HG02588 (cell line): Measurements from ENCODE around the gene JMJD8.
"Not testable (repeated sequence)": the region's sequence is repeated elsewhere in the genome, so short reads cannot be mapped to it uniquely, and the experiment has no call there.

Experiments used
- ATAC-seq: cut with Tn5 transposase; IDR thresholded peaks from one replicate; pipeline ENCODE4 v1.9.1; 2021; ENCODE audit warnings: mild to moderate bottlenecking, moderate library complexity; ENCODE audit not compliant: unreplicated experiment

Gene JMJD8

DNA sequence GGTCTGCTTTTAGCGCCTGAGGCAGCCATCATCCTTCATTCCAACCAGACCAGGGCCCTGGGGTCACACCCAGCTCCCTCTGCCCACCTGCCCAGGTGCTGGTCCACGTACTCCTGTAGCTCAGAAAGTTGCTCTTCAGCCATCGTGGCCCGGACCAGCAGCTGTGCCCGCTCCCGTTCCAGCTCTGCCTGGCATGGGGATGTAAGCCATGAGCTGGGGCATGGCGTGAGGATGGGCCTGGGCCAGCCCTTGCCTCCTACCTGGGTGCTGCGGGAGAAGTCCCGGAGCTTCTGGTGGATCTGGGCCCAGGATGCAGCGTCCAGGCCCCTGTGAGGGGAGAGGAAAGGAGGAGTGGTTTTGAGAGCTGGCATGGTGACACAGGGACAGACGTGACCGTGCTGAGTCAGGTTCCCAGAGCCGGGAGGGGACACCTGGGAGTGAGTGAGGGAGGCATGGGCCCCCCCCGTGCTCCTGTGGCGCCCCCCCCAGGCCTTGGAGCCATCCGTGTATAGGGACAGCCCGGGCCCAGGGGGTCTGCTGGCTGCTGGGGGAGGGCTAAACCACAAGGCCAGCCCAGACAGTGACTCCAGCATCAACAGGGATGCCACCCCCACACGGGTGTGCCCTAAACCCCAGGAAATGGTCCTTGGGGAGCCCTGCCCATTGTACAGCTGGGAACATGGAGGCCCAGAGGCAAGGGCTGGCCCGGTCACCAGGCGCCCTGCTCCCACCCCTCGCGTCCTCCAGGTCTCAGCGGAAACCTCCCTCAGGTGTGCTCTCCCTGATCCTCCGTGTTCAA is 38.9 kb upstream of the JMJD8 start:
- ATAC-seq, result no peak

DNA sequence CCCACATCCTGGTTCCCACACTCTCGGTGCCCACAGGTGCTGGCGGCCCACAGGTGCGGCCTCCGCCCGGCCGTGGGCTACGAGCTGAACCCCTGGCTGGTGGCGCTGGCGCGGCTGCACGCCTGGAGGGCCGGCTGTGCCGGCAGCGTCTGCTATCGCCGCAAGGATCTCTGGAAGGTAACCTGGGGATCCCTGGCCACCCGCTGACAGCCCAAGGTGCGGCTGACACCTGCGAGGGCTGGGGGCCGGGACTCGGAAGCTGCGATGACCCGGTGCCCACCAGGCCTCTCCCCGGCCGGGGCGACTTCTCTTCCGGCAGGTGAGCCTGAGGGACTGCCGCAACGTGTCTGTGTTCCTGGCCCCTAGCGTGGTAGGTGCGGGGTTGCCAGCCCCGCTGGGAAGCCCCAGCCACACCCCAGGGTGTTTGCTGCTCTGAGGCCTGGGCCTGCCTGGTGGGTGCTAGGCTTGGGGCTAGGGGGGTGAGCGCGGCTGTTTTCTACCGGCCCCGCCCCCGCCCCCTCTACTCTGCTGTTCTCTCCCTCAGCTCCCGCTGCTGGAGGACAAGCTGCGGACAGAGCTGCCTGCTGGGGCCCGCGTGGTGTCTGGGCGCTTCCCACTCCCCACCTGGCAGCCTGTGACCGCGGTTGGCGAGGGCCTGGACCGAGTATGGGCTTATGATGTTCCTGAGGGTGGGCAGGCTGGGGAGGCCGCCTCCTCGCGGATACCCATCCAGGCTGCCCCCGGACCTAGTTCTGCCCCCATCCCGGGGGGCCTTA is 37.8 kb upstream of the JMJD8 start:
- no peak for ATAC-seq

DNA sequence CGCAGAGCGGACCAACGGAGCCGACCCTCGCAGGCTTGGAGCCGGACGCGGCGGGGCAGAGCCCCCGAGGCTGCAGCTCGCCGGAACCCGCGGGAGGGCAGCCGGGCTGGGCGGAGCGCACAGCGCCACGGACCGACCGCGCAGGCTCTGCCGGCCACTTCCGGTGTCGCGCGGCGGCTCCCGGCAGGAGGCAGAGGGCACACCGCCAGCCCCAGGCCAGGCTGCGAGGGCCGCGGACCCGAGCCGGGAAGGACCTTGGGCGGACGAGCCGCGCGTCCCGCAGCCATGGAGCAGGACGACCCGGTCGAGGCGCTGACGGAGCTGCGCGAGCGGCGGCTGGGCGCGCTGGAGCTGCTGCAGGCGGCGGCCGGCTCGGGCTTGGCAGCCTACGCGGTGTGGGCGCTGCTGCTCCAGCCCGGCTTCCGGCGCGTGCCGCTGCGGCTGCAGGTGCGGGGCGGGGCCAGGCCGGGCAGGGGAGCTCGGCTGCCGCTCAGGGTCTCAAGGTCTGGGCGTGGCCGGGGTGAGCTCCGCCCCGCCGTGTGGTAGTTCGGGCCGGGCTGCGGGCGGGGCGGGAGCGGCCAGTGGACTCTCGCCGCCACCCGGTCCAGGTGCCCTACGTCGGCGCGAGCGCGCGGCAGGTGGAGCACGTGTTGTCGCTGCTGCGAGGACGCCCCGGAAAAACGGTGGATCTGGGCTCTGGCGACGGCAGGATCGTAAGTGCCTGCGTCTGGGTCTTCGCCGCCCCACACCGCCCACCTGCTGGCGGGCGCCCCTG is 37.0 kb upstream of the JMJD8 start, which contains the start of gene ANTKMT:
Gene ANTKMT, plus strand, starts transcription at position 157 of the 775 bp plus-strand sequence. Its CDS starts 129 bp downstream, at position 286.
- ATAC-seq, result peak; percentile 69

DNA sequence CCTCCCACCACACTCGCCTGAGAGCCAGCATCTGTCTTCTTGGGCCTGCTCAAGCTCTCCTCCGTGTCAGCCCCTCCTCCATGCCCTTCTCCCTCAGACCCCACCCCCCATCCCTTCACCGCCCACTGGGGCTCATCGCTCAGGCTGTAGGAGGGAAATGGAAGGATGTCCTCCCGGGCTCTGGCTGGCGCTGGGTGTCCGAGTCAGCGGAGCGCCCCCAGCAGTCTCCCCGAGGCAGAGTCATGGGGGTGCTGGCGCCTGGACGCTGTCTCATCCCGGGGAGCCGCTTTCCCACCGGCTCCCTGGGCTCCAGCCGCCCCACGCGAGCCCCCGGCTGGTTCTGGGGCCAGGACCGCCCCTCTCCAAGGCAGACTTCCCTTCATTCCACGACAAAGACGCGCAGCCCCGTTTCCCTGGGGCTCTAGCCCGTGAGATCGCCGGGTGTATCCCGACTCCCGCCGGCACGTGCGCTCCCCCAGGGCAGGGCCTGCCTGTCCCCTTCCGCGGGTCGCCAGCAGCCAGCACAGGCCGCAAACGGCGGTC is 36.4 kb upstream of the JMJD8 start:
- peak; percentile 16 for ATAC-seq

DNA sequence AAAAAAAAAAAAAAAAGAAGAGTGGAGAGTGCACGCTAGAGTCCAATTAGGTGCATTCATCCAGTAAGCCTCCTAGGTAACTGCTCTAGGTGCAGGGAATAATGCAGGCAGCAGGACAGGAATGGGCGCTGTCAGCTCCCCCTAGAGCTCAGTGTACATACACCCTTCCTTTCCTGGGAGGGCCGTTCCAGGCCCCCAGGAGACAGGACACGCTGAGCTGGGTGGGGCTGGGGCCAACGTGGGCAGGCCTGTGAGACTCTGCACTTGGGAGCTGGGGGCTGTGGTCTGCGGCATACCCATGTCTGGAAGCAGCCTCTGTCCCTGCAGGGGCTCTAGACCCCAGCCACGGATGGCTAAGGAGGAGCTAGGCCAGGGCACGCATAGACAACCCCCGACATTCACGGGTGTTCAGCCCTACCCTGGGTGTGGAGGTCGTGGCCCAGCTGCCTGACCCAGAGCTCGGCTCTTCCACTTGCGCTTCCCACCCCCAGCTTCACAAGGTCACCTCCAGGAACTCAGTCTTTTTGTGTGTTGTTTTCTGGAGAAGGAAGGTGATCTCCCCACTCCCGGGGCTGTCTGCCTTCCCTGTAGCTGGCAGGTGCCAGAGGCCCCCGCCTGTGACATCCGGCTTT is 35.8 kb upstream of the JMJD8 start:
- no peak for ATAC-seq

DNA sequence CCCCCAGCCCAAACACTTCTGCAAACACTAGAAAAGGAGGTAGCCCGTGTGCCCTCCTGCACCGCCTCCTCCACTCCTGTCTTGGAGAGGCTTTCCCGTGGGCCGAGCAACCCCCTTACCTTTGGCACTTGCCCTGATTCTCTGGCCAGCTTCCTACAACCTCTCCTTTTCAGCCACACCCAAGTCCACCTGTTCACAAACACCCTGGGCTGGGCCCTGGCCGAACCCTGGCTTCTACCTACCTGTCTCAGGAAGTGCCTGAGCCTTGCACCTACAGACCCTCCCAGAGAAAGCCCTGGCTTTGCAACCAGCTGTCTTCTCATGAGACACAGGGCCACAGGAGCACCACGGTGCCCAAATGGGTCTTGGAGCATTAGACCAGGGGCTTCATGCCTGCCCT is 34.8 kb upstream of the JMJD8 start:
- no peak for ATAC-seq

DNA sequence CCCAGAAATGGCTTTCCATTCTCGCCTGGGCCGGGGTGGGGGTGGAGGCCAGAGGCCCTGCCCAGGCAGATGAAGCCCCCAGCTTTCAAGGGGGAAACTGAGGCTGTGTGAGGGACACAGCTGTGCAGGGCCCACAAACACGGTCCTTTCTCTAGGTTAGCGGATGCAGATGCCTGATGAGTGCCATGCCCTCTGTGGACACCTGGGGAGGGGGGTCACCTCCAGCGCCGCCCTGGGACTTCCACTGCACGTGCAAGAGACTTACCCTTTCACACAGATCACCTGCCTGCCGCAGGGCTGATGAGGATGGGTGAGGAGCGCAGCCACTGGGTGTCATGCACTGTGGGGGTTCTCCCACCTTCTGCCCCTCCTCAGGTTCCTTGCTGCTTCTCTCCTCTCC is 34.3 kb upstream of the JMJD8 start:
- no peak for ATAC-seq

DNA sequence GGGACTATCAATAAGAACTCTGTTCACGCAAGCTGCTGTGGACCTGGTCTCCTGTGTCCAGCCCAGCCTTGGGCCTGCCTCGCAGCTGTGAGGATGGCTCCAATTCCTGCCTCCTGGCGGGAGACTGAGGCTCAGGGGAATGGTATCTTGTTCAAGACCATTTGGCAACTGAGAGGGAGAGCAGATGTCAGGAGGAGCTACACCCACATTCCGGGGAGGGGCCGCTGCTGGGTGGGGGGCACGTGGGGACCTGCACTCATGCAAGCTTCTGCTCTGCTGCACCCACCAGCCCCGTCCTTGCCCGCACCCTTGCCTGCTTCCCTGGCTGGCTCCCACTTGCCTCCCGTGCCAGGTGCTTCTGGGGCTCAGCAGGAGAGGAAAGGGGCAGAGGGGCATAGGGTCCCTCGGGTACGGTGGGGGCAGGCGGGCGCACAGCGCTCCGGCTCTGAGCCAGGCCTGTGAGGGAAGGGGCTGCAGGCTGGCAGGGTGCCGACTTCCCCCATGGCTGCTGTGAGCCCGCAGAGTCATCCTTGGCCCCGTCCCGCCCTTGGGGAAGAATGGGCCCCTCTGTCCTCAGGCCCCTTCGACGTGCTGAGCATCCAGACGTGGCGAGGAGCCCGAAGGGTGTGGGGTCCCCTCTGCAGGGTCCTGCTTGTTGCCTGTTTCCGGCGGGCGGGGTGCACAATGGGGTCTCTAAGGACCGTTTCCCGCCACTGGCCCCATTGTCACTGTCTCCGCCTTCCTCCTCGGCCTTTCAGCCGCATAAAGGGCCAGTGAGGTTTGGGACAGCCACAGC is 33.5 kb upstream of the JMJD8 start:
- ATAC-seq, result no peak

DNA sequence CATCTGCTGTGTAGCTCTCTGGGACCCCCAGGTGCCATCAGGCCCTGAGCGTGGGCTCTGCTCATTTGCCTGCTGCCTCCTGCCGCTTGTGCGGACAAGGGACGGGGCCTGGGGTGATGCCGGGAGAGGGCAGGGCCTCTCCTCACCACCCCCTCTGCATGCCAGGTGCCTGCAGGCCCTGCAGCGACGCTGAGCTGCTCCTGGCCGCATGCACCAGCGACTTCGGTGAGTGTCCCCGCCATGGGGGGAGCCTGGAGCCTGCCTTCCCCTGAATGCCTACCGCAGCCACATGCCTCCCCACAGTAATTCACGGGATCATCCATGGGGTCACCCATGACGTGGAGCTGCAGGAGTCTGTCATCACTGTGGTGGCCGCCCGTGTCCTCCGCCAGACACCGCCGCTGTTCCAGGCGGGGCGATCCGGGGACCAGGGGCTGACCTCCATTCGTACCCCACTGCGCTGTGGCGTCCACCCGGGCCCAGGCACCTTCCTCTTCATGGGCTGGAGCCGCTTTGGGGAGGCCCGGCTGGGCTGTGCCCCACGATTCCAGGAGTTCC is 32.7 kb upstream of the JMJD8 start:
- ATAC-seq, result no peak

DNA sequence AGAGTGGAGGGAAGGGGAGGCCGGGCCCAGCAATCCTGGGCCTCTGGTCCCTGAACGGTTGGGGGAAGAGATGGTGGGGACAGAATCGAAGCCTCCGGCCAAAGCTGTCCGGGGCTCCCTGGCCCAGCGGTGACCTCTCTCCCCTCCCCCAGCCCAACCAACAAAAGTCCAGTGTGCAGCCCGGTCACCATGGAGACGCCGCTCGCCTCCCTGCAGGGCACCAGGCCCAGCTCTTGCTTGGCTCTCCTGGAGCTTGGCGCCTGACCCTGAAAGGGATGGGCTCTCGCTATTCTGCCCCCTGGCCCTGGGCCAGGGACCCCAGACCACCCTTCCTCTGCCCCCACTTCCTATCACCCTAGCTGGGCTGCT is 32.0 kb upstream of the JMJD8 start:
- no peak for ATAC-seq

DNA sequence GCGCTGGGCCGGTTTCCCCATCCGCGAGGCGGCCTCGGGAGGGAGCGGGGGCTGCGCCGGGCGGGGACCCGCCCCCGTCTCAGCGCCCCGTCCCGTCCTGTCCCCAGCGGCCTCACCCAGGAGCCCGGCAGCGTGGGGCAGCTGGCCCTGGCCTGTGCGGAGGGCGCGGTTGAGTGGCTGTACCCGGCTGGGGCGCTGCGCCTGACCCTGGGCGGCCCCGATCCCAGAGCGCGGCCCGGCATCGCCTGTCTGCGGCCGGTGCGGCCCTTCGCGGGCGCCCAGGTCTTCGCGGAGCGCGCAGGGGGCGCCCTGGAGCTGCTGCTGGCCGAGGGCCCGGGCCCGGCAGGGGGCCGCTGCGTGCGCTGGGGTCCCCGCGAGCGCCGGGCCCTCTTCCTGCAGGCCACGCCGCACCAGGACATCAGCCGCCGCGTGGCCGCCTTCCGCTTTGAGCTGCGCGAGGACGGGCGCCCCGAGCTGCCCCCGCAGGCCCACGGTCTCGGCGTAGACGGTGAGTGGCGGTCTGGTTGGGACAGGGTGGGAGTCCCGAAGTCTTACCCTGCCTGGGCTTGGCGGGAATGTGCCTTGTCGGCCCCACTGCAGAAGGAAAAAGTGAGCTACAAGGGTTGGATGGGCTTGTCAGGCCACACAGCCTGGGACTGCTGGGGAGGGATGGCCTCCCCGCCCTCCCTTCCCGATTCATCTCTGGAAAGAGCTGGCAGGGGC is 31.5 kb upstream of the JMJD8 start:
- no peak for ATAC-seq

DNA sequence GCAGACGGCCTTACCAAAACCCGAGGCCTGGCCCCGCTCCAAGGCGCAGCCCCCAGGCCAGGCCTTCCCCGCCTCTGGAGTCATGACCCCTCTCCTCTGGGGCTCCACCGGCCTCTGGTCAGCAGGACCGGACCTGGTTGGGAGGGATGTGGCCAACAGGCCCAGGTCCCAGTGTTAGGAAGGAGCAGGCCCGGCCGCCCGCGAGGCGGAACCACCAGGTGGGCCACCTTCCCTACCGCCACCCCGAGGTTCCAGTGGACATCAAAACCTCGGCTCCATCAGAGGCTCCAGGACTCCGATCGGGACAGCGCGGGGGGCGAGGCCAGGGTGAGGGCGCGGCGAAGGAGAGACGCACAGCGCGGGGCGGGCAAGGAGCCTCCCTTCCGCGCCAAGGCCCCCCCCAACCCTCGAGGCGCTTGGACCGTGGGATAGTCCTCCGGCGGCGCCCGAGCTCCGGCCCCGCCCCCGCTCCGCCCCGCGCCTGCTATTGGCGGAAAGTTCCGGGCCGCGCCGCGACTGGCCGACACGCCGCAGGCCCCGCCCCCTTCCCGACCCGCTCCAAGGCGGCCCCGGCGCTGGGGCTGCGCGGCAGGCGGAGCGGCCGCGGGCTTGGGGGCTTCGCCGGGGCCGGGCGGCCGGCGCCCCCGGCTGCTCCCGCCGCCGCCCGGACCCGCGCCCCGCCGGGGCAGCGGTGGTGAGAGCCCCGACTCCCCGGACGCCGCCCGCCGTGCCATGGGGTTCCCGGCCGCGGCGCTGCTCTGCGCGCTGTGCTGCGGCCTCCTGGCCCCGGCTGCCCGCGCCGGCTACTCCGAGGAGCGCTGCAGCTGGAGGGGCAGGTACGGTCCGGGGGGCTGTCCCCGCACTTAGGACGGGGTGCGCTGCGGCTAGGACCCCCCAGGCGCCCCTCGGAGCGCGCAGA is 30.7 kb upstream of the JMJD8 start, which contains the start of gene METRN:
Gene METRN, plus strand, starts transcription at position 561 of the 919 bp plus-strand sequence. Its CDS starts 172 bp downstream, at position 733.
- peak; percentile 71 for ATAC-seq

DNA sequence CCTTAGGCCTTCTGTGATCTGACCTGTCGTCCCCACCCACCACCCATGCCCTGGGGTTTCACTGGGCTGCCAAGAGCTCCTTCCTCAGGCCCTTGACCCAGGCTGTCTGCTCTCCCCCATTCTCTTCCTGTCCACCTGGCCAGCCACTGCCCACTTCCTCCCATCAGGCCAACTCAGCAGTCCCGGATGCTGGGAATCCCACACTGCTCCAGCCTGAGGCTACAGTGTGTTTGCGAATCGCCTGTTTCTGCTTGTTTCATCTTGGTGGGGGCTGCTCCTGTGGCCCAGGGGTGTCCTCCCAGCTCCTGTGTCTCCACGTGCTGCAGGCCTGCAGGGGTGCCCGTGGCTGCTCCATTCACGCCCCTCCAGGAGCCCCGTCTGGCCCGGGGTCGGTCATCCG is 29.9 kb upstream of the JMJD8 start:
- no peak for ATAC-seq

DNA sequence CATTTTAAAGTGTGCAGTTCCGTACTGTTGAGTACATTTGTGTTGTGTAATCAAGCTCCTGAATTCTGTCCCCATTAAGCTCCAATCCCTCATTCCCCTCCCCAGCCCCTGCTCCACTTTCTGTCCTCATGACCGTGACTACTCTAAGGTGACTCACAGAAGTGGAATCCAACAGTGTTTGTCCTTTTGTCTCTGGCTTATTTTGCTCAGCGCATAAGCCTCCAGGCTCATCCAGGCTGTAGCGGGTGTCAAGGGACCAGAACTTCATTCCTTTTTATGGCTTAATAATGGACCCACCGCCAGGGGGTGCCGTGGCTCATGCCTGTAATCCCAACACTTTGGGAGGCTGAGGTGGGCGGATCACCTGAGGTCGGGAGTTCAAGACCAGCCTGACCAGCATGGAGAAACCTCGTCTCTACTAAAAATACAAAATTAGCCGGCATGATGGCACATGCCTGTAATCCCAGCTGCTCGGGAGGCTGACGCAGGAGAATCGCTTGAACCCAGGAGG is 28.7 kb upstream of the JMJD8 start:
- ATAC-seq, result not testable (repeated sequence)

DNA sequence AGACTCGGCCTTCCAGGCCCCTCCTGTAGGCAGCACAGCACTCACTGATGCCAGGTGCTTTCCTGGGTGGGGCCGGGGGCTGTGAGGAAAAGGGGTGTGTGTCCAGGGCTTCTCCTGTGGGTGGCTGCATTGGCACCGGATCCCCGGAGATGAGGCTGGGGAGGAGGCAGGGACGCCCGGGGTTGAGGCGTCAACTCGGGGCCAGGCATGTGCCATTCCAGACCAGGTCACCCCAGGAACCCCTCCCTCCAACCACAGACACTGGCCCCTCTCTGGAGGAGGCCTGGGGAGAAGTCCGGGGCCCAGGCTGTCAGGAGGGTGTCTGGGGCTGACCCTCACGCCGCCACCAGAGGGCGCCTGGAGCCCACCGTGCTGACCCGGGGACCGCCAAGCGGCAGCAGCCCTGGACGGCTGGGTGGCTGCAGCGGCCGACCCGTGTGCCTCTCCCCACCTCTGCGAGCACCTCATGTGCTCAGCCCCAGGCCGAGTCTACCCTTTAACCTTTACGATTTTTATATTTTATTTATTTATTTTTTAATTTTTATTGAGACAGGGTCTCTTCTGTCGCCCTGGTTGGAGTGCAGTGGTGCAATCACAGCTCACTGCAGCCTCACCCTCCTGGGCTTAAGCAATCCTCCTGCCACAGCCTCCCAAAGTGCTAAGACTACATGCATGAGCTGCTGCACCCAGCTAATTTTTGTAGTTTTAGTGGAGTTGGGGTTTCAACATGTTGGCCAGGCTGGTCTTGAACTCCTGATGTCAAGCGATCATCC is 27.6 kb upstream of the JMJD8 start:
- ATAC-seq, result no peak

DNA sequence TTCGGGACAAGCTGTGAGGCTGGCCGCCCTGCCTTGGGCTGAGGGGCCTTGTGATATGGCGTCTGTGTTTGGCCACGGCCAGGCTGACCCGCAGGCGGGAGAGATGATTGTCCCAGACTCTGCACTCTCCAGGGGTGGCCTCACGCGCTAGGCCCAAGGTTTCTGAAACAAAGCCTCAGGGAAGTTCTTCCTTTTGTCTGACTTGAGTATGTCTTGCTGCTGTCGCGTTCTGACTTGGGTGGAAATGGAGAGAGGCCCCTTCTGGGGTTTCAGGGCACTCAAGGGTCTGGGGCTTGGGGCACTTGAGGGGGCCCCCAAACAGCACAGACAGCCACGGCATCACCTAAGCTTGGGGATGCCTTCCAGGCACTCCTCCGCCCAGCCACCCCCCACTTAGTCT is 26.9 kb upstream of the JMJD8 start:
- no peak for ATAC-seq
